Measurements from ENCODE around the gene TALDO1.

TALDO1 gene

DNA sequence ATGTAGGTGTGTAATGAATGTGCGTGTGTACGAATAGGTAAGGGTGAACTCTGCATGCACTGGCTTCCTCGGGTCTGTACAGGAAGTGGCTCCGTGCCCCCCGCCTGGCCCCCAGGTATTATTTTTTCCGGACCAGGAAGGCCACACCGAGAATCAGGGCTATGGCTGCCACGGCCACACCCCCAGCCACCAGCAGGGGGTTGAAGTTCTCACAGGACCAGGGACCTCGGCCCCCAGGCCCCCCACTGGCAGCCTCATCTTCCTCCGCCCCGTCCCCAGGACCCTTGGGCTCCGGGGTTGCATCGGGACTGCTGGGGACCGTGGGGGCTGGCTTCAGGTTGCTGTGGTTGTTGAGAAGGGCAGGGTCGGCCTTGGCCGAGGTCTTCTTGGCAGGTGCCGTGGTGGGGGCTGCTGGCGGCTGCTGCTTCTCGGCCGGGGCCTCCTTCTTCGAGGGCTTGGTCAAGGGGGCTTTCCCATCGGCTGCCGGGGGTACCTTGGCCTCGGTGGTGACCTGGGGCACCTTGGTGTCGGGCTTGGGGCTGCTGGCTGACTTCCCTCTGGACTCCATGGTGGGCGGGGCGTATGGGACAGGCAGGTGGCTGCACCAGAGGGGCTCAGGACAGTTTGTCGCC, 40.9 kb downstream of the TALDO1 start:
- DNase-seq: no peak

DNA sequence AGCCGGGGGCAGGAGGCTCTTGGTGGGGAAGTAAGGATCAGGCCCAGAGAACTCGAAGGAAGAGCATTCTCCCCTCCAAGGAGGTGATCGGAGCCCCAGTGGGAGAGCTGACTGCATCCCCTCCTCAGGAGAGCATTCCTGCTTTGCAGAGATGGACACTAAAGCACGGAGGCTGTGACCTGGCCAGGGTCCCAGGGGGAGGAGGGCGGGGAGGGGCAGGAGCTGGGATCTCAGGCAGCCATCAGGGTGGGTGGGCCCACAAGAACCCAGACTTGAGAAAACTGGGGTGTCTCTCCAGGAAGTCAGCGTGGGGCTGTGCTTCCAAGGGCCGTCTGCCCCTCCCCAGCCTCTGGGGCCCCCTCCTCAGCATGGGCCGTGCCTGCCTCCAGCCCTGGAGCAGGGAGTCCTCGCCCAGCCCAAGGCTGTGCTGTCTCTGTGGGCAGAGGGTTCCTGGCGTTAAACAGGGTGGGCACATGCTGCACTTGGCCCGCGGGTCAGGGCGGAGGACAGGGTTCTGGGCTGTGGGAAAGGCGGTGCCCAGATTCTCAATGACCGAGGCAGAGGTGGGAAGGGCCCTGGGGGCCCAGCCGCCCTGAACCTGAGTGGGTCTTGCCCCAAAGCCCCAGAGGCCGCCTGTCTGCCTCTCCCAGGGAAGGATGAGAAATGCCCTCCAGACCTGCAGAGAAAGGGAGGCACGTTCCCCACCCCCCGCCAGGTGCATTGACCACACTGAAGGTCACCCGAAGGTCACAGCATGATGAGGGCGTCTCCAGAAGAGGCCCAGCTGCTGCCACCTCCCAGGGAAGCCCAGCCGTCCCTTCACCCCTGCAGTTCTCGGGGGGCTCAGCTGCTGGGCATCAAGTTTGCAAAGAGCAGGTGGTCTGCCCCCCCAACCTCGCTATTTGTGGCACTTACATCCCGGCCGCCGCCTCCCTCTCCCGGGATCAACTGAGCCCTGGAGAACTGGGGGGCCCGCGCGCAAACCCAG, 42.0 kb downstream of the TALDO1 start:
- no peak for DNase-seq

- peak; percentile 53 for DNase-seq
Observed at GRCh38 chr11:789943-790342, 42.7 kb downstream of the TALDO1 start, which contains the start of gene CEND1. Gene CEND1, minus strand, starts transcription at chr11:790090. Its CDS starts 1,514 bp downstream, at chr11:788576.

DNA sequence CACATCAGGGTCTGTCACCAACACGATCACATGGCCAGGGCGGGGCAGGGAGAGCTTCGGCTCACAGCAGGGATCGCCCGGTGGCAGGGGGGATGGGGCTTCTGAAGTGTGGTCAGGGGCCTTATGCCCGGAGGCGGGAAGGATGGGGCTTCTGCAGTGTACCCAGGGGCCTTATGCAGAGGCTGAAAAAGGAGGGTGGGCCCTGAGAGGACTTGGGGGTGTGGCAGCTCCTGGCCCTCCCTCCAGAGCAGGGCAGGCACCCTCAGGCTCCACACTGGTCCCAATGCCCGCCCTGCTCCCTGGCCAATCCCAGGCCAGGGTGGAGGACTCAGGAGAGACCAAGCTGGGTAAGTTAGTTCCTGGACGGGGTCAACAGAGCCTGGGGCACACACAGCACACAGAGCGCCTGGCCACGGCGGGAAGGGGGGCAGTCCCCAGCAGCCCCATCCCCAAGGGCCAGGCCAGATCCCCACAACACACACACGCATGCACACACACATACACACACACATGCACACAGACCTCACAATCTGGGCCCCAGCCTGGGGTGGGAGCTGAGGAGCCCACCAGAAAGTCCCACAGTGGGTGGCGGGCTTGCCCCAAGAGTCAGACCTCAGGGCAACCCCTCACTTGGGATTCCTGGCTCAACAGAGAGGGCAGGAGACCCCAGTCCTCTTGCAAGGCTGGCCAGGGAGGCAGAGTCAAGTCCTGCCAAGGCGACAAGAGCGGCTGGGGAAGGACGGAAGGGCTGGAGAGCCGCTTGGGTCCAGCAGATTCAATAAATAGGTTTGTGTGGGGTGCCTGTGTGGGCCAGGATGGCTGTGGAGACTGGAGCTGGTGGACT, 43.7 kb downstream of the TALDO1 start:
- no peak for DNase-seq

GRCh38 chr11:791658-792534, 44.6 kb downstream of the TALDO1 start:
- no peak for DNase-seq

DNA sequence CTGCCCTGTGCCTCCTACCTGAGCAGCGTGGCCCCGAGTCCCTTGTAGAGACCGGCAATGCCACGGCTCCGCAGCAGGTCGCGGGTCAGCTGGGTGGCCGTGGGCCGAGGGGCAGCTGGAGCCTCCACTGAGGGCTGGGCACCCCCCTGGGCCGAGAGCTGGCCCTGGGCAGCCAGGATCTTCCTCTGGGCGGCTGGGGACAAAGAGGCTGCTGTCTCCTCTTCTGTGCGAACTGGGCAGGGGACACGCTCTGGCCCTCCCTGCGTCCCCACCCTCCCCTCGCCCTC, 45.2 kb downstream of the TALDO1 start:
- no peak for DNase-seq

DNA sequence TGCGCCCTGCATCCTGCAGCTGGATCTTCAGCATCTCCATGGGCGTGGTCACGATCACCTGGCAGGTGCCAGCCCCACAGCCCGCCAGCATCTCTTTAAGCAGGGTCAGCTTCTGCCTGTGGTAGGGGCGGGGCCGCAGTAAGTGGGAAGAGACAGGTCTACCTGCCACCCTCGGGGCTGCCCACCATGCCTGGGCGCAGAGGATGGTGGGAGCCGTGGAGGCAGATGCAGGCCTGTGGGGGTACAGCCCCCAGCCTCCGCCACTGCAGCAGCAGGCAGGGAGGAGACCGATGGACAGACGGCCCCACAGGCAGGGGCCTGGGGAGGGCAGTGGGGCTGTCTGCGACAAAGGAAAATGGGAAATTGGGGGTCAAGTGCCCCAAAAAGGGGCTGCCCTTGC, 45.6 kb downstream of the TALDO1 start:
- DNase-seq: no peak

DNA sequence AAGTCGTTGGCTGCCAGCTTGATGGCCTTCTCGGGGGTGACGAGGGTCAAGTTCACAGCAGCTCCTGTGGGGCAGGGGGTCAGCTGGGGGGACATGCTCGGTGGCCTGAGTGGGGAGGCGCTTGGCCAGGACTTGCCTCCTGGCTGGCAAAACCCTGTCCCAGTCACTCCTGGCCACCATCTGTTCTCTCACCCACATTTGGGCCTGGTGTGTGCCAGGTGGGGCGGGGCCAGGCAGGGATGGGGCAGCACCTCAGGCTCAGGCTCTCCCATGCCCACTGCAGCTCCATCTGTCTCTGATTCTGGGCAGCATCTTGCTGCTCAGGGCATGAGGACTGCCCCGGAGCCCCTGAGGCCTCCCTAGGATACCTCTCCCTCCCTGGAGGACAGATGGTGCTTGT, 46.3 kb downstream of the TALDO1 start:
- DNase-seq: no peak

GRCh38 chr11:794013-794765, 46.9 kb downstream of the TALDO1 start:
- DNase-seq: no peak

- DNase-seq: no peak
Observed at GRCh38 chr11:794766-795633, 47.7 kb downstream of the TALDO1 start.

DNA sequence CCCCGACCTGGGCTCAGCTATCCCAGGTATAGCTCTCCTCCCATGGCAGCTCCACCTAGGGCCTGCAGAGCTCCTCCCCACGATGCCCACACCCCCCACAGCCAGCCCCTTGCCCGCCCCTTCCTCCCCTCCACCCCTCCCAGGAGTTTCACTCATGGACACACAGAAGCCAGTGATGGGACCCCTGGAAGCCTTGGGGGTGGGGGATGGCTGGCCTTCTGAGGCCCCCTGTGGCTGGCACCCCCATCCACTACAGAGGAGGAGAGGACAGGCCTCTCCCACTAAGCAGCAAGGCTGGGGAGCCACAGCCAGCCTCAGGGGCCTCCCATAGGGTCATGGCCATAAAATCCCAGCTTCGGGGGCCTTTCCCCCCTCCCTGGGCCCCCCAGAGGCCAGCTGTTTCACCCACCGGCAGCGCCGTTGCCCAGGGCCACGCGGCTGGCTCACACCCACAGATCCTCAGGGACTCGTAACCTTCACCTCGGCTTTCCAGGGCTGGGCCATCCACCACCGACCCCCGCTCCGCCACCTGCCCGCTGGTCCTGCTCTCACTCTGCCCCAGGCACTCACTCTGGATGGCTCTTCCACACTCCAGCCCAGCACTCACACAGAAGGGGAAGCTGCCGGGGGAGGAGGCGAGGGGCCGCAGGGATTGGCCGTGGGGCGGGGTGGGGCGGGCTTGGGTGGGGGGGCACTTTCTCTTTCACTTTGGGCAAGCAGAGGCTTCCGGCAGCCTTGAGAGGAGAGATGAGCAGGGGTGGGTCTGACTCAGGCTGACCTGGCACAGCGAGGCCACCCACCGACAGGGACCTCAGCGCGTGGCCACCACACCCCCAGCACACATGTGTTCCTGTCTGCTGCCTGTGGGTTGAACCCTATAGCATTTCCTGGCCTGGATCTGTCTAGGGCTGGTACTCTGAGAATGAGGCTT, 48.6 kb downstream of the TALDO1 start:
- DNase-seq: peak; percentile 89

DNA sequence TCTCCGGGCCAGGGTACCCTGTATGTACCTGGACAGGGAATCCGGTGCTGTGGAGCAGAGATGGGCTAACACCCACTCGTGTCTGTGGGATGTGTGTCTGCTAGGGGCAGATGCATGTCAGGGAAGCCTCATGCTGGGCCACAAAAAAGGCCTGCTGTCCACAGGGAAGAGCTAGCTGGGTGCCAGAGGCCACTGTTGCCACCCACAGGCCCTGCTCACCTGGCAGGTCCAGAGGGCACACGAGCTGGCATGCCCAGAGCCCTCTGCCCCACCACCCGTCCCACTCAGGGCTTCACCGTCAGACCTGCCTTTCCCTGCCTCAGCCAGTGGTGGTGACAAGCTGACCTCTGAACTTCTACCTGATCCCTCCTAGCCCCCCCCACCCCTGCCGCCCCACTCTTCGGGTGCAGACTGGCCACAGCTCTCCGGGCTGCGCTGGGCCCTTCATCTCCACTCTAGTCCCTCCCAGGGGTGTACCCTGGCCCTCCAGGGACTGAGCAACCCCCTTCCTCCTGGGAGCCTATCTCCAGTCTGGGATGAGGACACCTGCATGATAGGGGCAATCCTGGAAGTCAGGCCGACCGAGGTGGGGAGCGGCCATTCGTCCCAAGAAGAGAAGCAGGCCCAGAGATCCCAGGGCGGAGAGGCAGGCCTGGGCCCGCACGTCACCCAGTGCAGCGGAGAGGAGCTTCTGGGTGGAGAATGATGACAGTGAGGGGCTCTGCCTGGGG, 49.5 kb downstream of the TALDO1 start:
- no peak for DNase-seq

DNA sequence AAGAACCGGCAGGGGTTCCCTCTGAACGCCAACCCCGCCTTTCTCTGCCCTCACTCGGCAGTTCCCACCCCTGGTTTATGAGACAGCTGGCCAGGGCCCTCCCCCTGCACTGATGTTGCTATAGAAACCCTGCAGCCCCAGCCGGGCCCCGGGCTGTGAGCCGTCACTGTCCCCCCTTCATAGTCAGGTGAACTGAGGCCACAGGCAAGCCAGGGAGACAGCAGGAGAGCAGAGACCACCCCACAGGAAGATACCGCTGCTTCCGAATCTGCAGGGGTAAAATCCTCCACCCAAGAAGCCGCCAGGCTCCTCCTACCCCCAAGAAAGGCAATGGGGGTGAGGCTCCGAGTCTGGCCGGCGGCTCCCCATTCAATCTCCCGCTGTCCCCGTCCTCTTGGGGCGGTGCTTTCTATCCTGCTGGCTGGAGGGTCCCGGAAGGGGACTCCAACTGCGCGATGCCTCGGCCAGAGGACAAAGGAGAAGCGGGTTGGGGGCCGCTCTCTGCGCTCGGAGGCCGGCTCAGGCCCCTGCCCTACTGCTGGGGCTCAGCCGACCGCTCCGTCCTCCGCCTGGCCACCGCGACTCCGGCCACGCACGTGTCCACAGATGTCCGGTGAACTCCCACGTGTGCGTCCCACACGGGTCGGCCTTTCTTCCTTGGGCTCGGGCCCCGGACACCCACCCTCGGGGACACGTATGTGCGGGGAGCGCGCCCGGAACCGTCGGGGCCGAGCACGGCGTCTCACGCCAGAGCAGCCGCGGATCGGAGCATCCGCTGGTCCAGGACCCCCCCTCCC, 50.2 kb downstream of the TALDO1 start:
- DNase-seq: peak; percentile 90

DNA sequence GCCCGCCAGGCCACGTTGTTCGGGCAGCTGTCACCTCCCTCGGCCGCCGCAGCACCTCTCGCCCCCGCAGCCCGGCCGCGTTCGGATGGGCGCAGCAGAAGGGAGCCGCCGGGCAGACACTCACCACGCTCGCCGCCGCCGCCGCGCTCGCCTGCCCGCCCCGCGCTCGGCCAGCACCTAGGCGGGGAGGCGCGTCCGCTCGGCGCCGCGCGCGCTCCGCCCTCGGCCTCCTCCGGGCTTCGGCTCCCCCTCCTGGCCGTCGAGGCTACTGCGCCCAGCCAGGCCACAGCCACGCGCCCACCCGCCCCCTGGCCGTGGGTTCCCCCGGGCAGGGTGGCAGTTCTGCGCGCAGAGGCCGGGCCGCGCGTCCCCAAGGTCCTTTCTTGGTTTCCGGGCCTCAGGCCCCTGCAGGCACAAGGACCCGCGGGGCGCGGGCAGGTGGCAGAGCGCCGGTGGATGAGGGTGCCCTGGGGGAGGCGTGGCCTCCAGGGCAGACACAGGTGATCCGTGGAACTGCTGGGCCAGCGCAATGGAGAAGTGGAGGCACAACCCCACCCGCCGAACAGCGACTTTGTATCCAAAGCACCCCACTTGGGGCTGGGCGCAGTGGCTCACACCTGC, 50.9 kb downstream of the TALDO1 start, which contains the start of gene SLC25A22:
TSS of gene SLC25A22 (minus strand) at position 189 of the 621 bp plus-strand sequence. CDS start 3,275 bp downstream, outside the sequence.
- peak; percentile 78 for DNase-seq

- DNase-seq: no peak
Observed at GRCh38 chr11:799641-800316, 52.5 kb downstream of the TALDO1 start.

DNA sequence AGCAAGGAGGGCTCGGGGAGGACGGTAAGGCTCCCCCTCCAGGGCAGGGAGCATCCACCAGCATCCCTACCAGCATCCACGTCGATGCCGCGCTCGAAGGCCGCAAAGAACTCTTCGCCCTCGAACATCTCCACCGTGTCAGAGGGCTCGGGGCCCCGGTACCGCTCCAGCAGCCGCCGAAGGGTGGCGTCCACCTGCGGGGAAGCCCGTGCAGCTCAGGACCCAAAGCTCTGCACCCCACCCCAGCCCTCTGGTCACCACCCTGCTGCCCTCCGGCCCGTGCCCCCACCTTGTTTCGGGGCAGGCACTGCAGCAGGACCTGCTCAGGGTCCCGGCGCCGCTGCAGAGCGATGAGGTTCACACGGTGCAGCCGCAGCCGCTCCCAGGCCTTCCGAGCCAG, 53.2 kb downstream of the TALDO1 start:
- no peak for DNase-seq
